ENCODE measurements around the gene DCLK2.

DNA sequence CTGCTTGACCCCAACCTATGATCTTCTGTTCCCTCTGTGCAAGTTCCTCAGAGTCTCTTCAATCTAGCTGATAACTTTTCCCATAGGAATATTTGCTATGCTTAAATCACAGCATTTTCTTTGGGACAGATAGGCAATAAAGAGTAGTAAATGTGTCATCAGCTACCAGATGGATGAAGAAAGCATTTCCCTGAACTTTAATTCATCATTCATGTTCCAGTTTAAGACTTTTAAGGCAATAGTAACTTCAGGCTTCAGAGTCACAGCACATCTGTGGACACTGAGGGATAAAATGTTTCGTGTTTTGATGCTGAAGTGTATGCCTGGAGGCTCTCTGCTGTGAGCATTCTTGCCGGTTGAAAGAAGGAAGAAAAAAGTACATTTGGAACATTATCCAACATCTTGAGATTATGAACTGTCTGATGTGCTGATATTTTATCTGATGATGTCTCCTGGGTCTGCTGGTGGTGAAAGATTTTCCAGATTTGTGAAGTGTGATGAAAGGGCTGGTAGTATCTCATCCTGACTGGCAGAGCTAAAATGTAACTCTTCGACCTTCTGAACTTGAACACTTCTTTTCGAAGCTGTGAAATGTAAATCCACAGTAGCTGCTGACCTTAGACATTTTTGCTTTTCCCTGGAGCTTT, 133.7 kb downstream of the DCLK2 start:
- TF ChIP-seq, protein P1, sequence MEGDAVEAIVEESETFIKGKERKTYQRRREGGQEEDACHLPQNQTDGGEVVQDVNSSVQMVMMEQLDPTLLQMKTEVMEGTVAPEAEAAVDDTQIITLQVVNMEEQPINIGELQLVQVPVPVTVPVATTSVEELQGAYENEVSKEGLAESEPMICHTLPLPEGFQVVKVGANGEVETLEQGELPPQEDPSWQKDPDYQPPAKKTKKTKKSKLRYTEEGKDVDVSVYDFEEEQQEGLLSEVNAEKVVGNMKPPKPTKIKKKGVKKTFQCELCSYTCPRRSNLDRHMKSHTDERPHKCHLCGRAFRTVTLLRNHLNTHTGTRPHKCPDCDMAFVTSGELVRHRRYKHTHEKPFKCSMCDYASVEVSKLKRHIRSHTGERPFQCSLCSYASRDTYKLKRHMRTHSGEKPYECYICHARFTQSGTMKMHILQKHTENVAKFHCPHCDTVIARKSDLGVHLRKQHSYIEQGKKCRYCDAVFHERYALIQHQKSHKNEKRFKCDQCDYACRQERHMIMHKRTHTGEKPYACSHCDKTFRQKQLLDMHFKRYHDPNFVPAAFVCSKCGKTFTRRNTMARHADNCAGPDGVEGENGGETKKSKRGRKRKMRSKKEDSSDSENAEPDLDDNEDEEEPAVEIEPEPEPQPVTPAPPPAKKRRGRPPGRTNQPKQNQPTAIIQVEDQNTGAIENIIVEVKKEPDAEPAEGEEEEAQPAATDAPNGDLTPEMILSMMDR (IDR thresholded peaks at IDR 0.05), result no peak
- TF ChIP-seq POLR2A (IDR thresholded peaks at IDR 0.05), result no peak

Measured in right lobe of liver (tissue), 4 donors.